ENCODE measurements around the gene TERB2. TPM values are rescaled to one million over a fixed set of nuclear protein-coding genes. Genes with fewer than 3 reads are reported as not detected.
A peak's percentile ranks its signal among the peaks of the same experiment; 100 is the strongest.
"Not testable (repeated sequence)": the region's sequence is repeated elsewhere in the genome, so short reads cannot be mapped to it uniquely, and the experiment has no call there.

TERB2 gene
- total RNA-seq, 1 donor from 2014 or later = not detected

GRCh38 chr15:45021348-45021747, 64.9 kb downstream of the TERB2 start:
- no peak for TF ChIP-seq CTCF (IDR thresholded peaks at IDR 0.05; ENCODE audit: unreplicated experiment)
- H3K27me3 Mint-ChIP-seq = no peaks in the 10 kb centered on the region
- H3K4me1 Mint-ChIP-seq (ENCODE audit: low read depth) = peaks cover 27% of the 10 kb centered on the region
- peak overlapping the region; percentile 58 for H3K4me3 Mint-ChIP-seq (ENCODE audit: low read depth)
- no peak for DNase-seq (ENCODE audit: low spot score, unreplicated experiment)
- H3K36me3 Mint-ChIP-seq (ENCODE audit: insufficient read depth) = peaks cover 7% of the 10 kb centered on the region
- peaks cover 24% of the 10 kb centered on the region for H3K9me3 Mint-ChIP-seq (ENCODE audit: low read depth)
- H3K27ac Mint-ChIP-seq = no peak overlapping the region

- peak; percentile 1 for TF ChIP-seq CTCF (IDR thresholded peaks at IDR 0.05; ENCODE audit: unreplicated experiment)
- H3K9me3 Mint-ChIP-seq (ENCODE audit: low read depth) = peaks cover 16% of the 10 kb centered on the region
- peak; percentile 97 for DNase-seq (ENCODE audit: low spot score, unreplicated experiment)
- peak within 1 kb of the TSS; percentile 90 for H3K27ac Mint-ChIP-seq
- H3K36me3 Mint-ChIP-seq (ENCODE audit: insufficient read depth) = peaks cover 16% of the 10 kb centered on the region
- H3K27me3 Mint-ChIP-seq = no peaks in the 10 kb centered on the region
- peaks cover 40% of the 10 kb centered on the region for H3K4me1 Mint-ChIP-seq (ENCODE audit: low read depth)
- peak within 1 kb of the TSS; percentile 91 for H3K4me3 Mint-ChIP-seq (ENCODE audit: low read depth)
Observed at GRCh38 chr15:45022871-45023658, 66.6 kb downstream of the TERB2 start, which contains the start of gene SORD. TSS of gene SORD (plus strand) at chr15:45023195. CDS start at chr15:45023284, 89 bp downstream.

- peaks cover 43% of the 10 kb centered on the region for H3K4me1 Mint-ChIP-seq (ENCODE audit: low read depth)
- peaks cover 11% of the 10 kb centered on the region for H3K9me3 Mint-ChIP-seq (ENCODE audit: low read depth)
- peak overlapping the region; percentile 90 for H3K27ac Mint-ChIP-seq
- H3K36me3 Mint-ChIP-seq (ENCODE audit: insufficient read depth) = peaks cover 20% of the 10 kb centered on the region
- TF ChIP-seq CTCF (IDR thresholded peaks at IDR 0.05; ENCODE audit: unreplicated experiment) = no peak
- no peaks in the 10 kb centered on the region for H3K27me3 Mint-ChIP-seq
- H3K4me3 Mint-ChIP-seq (ENCODE audit: low read depth) = peak overlapping the region; percentile 91
- DNase-seq (ENCODE audit: low spot score, unreplicated experiment) = no peak
Observed at GRCh38 chr15:45023659-45024225, 67.3 kb downstream of the TERB2 start.

DNA sequence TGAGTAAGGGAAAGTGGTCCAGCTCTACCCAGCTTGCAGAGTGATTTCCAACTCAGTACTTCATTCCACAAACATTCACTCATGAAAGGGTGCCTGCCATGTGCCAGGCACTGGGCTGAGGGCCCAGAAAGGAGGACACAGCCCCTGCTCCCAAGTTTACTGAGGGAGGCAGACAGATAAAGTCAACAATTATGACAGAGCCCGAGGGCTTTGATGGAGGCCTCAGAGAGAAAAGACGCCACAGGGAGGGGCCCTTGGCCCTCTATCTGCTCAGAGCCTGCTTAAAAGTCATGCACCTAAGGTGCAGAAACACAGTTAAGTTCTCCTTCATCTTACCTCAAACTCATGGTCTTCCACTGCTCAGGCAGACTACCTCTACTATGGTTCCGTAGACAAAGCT, 68.2 kb downstream of the TERB2 start:
- peak overlapping the region; percentile 91 for H3K4me3 Mint-ChIP-seq (ENCODE audit: low read depth)
- peaks cover 28% of the 10 kb centered on the region for H3K36me3 Mint-ChIP-seq (ENCODE audit: insufficient read depth)
- H3K9me3 Mint-ChIP-seq (ENCODE audit: low read depth); DNase-seq (ENCODE audit: low spot score, unreplicated experiment); H3K27me3 Mint-ChIP-seq: not testable (repeated sequence)
- H3K4me1 Mint-ChIP-seq (ENCODE audit: low read depth) = peaks cover 43% of the 10 kb centered on the region
- H3K27ac Mint-ChIP-seq = peak overlapping the region; percentile 26

DNA sequence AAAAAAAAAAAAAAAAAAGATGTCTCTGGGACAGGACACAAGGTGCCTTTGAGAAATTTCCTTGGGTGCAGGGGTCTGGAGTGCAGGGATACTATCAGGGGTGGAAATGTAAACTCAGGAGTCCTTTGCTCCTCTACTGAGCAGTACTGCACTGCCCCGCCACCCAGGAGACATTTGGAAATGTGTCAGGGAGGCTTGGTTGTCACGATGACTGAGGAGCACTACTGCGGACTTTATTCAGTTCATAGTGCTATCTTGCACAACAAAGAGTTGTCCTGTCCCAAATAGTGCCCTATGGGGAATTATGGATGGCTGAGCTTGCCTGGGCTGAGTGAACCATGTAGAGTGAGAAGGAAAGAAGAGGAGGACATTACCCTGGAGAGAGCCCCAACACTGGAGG, 69.1 kb downstream of the TERB2 start:
- DNase-seq (ENCODE audit: low spot score, unreplicated experiment); H3K27me3 Mint-ChIP-seq; H3K9me3 Mint-ChIP-seq (ENCODE audit: low read depth): not testable (repeated sequence)
- peaks cover 38% of the 10 kb centered on the region for H3K36me3 Mint-ChIP-seq (ENCODE audit: insufficient read depth)
- H3K27ac Mint-ChIP-seq = peak overlapping the region; percentile 87
- peak overlapping the region; percentile 91 for H3K4me3 Mint-ChIP-seq (ENCODE audit: low read depth)
- H3K4me1 Mint-ChIP-seq (ENCODE audit: low read depth) = peaks cover 43% of the 10 kb centered on the region

DNA sequence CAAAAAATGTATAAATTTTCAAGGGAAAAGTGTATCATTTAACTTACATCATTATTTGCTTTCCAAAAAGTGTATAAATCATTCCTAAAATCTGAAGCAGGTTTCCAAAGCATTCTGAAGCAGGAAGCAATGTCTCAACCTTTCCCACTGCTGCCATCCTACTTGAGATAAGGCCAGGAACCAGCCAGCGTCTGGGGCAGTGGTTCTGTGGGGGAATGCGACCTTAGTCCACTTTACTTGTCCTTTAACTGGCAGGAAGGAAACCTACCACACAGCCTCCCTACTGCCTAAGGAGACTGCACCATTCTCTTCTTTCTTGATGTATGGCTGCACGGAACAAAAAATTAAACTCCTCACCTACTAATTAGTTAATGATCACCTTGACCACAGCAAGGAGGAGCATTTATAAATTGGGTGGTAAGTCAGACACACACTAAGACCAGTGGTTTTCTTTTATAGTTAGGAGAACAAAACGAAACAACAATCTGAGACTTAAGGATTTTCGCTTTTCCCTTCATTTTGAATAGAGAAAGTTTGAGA, 70.2 kb downstream of the TERB2 start:
- Mint-ChIP-seq H3K27ac (peak overlapping the region; percentile 2), H3K4me1 (ENCODE audit: low read depth) (peaks cover 38% of the 10 kb centered on the region), H3K27me3 (no peaks in the 10 kb centered on the region), H3K9me3 (ENCODE audit: low read depth) (peaks cover 6% of the 10 kb centered on the region), H3K36me3 (ENCODE audit: insufficient read depth) (peaks cover 45% of the 10 kb centered on the region), H3K4me3 (ENCODE audit: low read depth) (peak overlapping the region; percentile 91)
- no peak for TF ChIP-seq CTCF (IDR thresholded peaks at IDR 0.05; ENCODE audit: unreplicated experiment)
- no peak for DNase-seq (ENCODE audit: low spot score, unreplicated experiment)
